GM21360 (cell line): ENCODE results near the gene FGD4.

Source experiments
- ATAC-seq: cut with Tn5 transposase; IDR thresholded peaks from one replicate; pipeline ENCODE4 v1.9.1; 2021; ENCODE audit warnings: mild to moderate bottlenecking, moderate library complexity; ENCODE audit not compliant: unreplicated experiment

FGD4 gene

DNA sequence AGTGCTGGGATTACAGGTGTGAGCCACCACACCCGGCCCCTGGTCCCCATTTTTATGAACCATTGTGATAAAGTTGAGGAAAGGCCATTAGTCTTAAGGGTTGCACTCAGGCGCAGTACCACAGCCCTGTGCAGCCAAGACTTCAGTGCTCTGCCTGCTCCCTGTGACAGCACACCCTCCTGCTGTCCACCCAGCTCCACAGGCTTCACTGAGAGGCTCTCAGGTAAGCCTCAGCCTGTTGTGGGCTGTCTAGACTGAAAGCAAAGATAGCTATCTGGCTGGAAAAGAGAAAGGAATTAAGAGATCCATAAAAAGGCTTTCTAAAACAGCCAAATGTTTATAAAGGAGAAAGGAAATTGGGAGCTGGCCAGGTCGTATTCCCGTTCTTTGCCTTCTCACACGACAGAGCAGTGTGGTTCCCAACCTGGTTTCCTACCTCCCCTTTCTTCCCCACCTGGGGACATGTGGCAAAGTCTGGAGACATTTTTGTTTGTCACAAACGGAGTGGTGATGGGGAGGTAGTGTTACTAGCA lies 260.6 kb downstream of the FGD4 start:
- no peak for ATAC-seq

DNA sequence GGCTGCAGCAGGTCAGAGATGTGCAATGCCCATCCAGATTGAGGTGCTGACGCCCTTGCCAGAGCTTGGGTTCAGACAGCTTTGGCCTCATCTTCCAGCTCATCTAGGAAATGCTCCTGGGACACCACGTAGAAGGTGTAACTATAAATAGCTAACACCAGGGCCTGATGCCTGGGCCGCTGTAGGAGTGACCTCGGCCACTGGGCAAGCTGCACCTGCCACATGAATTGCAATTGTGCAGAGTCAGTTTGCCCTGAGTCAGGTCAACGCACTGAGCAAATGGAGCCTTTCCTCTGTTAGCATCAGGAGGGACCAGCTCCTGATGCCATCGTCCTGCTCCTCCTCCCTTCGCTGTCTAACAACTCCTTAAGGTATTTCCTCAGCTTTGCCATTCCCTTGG lies 262.3 kb downstream of the FGD4 start:
- no peak for ATAC-seq

DNA sequence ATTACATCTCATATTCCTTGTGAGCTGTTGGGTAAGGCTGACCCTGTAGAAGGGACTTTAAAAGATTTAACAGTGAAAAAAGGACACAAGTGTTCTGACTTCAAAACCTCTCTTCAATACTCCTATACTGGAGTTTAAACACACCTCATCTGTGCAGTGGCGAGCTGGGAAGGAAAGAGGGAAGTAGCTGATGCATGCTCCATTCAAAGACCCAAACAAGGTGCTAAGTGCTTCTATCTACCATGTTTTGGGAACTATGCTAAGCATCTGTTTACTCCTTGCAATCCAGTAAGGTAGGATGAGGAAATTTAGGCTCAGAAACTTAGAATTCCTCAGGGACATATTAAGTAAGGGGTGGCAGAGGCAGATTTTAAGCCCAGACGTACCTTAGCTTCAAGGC lies 263.3 kb downstream of the FGD4 start:
- no peak for ATAC-seq

DNA sequence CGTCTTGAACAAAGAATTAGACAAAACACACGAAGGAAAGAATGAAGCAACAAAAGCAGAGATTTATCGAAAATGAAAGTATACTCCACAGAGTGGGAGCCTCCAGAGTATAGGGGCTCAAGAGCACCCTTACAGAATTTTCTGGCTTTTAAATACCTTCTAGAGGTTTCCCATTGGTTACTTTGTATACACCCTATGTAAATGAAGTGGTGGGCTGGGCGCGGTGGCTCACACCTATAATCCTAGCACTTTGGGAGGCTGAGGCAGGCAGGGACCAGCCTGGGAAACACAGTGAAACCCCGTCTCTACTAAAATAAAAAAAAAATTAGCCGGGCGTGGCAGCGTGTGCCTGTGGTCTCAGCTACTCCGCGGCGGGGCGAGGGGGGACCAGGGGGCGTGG lies 266.7 kb downstream of the FGD4 start:
- ATAC-seq: no peak

DNA sequence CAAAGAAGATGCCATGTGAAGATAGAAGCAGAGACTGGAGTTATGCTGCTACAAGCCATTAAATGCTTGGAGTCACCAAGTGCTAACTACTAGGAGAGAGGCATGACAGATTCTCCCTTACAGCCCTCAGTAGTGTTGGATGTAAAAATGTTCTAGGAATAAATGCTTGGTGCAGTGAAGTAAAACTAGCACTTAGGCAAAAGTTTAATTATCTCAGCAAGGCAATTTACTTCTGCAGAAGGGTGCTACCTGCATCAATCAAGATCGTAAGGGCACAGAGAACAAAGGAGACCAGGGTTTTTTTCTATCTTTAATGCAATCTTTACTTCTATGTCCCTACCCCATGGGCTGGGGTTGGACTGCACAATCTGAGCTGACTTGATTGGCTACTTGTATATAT lies 270.2 kb downstream of the FGD4 start:
- no peak for ATAC-seq

DNA sequence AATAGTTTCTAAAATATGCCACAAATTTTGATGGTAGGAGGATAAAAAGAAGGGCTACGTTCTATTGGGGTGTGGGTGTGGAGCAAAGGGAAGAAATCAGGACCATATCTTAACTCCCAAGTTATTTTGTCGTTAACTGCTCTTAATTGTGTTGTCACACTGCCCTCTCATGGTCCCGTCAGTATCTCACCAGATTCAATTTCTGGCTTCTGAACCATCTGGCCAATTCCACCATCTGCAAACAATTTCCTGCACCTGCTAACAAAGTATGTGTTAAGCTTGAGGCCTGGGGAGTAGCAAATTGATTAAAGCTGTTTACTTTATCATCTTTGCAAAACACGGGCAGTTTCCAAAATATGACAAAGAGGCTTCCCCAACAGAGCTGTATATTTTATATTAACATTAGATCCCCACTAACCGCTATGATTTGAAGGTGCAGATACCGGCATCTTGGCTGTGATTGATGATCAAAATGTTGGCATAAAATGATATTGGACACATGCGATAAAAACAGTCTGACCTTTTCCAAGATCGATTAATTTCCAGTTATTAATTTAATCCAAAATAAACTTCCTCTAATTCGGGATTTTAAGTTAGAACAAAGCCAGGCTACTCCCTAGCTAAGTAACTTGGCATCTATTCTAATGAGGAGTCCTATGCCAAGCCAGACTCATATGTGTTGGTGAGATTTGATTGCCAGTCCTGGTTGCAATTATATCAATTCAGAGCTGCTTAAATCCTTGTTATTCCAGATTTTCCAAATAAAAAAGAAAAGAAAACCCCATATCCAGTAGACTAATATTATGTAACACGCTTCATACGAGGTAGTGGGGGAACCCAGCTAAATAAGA lies 272.8 kb downstream of the FGD4 start:
- no peak for ATAC-seq

DNA sequence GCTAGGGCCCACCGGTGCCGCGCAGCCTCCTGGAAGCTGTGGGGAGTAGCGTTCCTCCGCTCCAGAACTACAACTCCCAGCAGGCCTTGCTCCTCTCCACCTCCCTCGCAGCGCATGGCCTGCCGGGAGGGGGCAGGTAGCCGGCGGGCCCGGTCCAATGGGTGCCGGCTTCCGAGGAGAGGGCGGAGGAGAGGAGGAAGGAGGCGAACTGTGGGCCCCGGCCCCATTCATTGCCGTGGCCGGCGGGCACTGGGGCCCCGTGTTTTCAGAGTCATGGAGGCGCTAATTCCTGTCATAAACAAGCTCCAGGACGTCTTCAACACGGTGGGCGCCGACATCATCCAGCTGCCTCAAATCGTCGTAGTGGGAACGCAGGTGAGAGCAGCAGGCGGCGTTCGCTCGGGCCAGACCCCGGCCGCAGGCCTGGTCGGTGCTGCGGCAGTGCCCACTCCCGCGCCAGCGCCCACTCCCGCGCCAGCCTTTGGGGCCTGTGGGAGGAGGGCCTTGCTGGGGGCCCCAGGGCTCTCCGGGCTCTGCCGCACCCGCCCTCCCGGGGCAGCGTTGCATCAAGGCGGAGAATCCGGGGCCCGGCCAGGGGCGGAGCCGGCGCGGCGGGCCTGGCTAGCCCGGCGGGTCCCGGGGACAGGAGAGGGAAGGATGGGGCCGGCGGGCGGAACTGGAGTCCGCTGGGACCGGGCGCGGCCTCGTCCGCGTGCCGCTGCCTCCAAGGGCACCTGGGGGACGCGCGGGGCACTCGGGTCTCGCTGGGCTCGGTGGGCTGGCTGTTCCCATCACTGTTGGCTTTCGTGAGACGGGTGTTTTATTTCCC lies 279.9 kb downstream of the FGD4 start, which contains the start of gene DNM1L:
DNM1L (plus strand) TSS at position 211 of the 829 bp plus-strand sequence; CDS start at position 274, 63 bp downstream.
- ATAC-seq: peak; percentile 91

DNA sequence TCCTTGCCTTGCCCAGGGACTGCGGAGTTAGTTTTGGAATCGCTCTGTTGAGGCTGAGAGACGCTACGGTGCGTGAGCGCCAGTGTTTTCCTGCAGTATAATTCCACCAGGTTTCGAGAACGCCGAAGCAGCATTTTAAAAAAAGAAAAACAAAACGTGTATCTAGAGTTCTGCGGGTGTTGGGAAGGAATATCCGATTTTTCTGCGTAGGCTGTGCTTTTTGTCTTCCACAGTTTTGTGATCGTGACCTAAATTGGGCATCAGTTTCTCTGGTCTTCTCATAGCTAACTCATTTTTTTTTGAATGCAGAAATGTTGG lies 280.5 kb downstream of the FGD4 start:
- no peak for ATAC-seq

DNA sequence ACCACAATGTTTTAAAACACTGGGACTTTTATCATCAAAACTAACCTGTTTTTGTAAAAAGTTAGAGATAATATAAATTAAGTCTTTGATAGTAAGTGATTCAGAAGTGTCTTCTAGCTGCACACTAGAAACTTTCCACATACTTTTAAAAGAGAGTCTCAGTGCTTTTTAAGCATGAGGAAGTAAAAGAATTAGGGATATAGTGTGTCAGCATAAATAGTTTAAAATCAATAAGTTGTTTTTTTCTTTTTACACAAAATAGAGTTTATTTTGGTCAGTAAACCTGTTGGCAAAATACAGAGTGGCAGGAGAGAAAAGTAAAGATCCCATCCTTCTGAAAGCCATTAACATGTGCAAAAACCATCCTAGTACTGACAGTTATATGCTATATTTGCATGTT lies 281.4 kb downstream of the FGD4 start:
- no peak for ATAC-seq

DNA sequence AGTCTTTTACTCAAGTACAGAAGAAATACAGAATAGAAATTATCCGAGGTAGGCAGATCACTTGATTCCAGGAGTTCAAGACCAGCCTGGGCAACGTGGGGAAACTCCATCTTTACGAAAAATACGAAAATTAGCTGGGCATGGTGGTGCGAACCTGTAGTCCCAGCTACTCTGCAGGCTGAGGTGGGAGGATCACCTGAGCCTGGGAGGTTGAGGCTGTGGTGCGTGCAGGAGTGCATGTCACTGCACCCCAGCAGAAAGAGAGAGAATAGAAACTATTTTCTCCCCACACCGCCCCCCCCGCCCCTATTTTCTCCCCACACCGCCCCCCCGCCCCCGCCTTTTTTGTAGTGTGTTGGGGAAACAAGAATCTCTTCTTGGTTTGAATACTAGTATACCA lies 281.9 kb downstream of the FGD4 start:
- no peak for ATAC-seq

DNA sequence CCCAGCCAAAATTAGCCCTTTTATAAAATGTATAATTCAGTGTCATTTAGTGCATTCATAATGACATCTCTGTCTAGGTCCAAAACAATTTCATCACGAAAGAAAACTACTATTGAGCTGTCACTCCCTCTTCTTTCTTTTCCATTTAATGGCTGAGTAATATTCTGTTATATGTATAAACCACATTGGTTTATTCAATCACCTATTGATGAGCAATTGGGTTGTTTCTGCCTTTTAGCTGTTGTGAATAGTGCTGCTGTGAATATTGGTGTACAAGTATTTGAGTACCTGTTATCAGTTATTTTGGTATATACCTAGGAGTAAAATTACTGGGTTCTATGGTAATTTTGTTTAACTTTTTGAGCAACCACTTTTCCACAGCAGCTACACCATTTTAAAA lies 287.0 kb downstream of the FGD4 start:
- no peak for ATAC-seq

DNA sequence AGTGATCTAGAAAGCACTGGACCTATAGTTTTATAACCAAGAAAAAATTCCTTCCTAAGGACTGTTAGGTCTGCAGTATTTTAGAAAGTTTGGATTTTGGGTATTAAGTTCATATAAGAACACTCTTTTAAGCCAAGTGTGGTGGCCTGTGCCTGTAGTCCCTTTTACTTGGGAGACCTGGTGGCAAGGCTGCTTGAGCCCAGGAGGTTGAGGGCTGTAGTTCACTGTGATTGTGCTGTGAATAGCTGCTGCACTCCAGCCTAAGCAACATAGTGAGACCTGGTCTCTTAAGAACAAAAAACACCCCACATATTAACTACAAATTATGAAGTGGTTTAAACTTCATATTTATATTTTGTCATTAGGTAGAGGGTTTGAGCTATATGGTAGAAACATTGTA lies 289.4 kb downstream of the FGD4 start:
- ATAC-seq: no peak

DNA sequence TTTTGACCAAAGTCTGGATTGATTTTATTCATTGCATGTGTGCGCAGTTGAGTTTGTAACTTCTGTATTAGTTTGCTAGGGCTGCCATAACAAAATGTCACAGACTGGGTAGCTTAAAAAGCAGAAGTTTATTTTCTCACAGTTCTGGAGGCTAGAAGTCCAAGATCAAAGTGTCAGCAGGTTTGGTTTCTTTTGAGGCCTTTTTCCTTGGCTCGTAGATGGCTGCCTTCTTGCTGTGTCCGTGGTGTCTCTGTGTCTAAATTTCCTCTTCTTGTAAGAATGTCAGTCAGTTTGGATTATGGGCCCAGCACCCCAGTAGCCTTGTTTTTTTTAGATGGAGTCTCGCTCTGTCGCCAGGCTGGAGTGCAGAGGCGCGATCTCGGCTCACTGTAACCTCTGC lies 291.6 kb downstream of the FGD4 start:
- no peak for ATAC-seq

DNA sequence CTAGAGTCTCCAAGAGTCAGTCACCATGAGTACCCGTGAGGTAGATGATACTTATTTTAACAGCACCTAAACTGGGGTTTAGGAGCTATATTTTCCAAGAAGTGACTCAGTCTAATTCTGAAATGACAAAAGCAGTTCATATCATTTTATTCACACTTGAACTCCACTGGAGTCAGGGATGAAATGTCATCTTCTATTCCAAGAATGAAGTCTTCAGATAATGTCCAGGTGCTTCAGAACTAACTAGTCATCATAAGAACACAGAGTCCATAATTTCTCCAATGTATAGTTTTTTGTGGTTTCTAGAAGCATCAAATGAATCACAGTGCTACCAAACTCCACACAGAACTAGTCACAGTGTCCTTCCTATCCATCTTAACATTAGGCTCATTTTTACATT lies 293.0 kb downstream of the FGD4 start:
- no peak for ATAC-seq

DNA sequence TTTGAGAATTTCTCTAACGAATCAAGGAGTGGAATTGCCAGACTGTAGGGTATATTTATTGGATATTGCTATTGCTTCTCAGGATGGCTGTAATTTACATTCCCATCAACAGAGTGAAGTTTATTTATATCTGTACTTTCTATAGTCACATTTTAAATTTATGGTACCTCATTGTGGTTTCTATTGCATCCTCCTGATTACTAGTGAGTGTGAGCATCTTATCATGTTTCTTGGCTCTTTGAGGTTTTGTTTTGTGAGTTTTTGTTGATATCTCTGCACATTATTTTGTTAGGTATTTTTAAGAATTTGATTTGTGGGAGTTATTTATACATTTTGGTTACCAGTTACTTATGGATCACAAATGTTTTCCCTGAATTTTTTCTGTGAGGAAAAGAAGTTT lies 293.7 kb downstream of the FGD4 start:
- ATAC-seq: no peak
